Hepatocyte (in vitro differentiated cells): ENCODE results near the gene CEP70.

Source experiments
- CTCF ChIP-seq: fragments of 200-600 bp; sonication (generic); IDR thresholded peaks from 2 replicates; pipeline ENCODE4 v1.5.1; 2016; ENCODE audit warnings: antibody characterized with exemption, mild to moderate bottlenecking; ENCODE audit not compliant: poor library complexity
- EZH2phosphoT487 ChIP-seq: fragments of 200-600 bp; sonication (generic); IDR thresholded peaks from one replicate; pipeline ENCODE4 v1.6.1; 2018; ENCODE audit warnings: antibody characterized with exemption, mild to moderate bottlenecking, low read depth, moderate library complexity; ENCODE audit not compliant: unreplicated experiment, severe bottlenecking

- TF ChIP-seq CTCF, result no peak
- TF ChIP-seq EZH2phosphoT487, result no peak
Measured at GRCh38 chr3:138615462-138615861, 21.4 kb upstream of the CEP70 start.
